GM21619 (cell line): ENCODE data around the gene RSRC1.
A peak's percentile ranks its signal among the peaks of the same experiment; 100 is the strongest.
"Not testable (repeated sequence)": the region's sequence is repeated elsewhere in the genome, so short reads cannot be mapped to it uniquely, and the experiment has no call there.

Experiments used
- ATAC-seq: cut with Tn5 transposase; IDR thresholded peaks from one replicate; pipeline ENCODE4 v1.9.1; 2021; ENCODE audit not compliant: unreplicated experiment

Gene RSRC1

DNA sequence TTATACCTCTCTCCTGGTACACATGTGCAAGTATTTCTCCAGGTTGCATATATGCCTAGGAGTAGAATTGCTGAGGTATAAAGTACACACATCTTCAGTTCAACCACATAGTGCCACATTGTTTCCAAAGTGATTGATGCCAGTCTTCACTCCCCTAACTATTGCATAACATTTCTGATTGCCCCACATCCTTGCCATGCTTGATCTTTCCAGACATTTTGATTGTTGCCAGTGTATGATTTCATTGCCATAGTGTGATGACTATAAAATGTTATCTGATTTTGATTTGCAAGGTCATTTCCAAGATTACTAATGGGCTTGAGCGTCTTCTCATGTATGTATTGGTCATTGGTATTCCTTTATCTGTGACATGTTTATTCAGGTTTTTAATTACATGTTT, 400.0 kb downstream of the RSRC1 start:
- no peak for ATAC-seq

- ATAC-seq: not testable (repeated sequence)
Measured at GRCh38 chr3:158516729-158517128, 406.8 kb downstream of the RSRC1 start.

GRCh38 chr3:158519776-158520175, 409.9 kb downstream of the RSRC1 start:
- no peak for ATAC-seq

DNA sequence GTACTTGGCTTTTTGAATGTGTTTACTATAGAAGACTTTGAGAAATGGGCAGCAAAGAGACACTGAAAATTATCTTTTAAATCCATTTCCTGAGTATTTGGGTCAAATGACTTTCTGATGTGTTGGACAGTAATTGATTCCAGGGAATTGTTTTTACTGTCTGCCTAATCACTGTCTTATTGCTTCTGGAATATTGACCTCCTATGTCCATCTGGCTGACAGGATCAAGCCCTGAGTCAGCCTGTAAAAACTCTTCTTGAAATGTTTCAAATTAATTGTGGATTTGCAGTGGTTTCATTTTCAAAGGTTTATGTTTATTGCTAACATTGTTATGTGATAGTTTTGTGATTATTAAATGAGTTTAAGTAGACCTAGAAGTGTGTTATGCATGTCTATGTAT, 410.5 kb downstream of the RSRC1 start:
- ATAC-seq: no peak

DNA sequence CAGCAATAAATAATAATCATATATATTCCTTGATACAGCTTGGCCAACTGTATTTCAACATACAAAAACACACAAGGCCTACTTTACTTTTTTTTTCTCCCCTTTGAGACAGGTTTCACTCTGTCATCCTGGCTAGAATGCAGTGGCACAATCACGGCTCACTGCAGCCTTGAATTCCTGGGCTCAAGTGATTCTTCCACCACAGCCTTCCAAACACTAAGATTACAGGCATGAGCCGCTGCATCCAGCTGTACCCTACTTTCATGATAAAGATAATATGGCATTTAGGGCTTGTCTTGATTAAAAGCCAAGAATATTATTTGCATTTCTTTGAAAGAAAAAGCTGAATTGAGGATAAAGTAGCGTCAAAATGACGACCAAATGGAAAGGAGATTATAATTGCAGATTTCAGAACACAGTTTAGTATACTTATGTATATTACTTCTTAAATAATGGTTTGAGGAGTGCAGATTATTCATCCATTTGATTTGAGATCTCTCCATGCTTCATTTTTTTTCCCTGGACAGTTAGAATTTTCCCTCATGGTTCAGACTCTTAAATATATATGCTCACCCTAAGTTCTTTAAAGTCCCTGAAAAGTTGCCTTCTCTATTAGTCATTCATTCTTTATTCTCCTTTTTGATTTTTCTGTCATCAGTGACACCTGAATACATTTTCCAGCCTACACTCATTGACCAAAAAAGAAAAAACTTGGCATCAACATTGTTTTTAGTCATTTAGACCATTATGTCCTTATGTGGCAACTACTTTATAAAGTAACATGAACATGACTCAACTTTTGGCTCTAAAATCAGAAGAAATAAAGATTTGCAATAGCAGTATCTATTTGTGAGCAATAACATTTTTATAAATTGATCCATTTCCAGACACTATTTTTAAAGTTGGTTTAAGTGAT, 412.6 kb downstream of the RSRC1 start:
- no peak for ATAC-seq

- ATAC-seq: no peak
Measured at GRCh38 chr3:158528076-158528674, 418.3 kb downstream of the RSRC1 start.

GRCh38 chr3:158531334-158531733, 421.4 kb downstream of the RSRC1 start:
- ATAC-seq: no peak

GRCh38 chr3:158532099-158532734, 422.3 kb downstream of the RSRC1 start:
- peak; percentile 60 for ATAC-seq

GRCh38 chr3:158535918-158536317, 426.0 kb downstream of the RSRC1 start:
- ATAC-seq: no peak

- peak; percentile 67 for ATAC-seq
Measured at GRCh38 chr3:158539414-158540014, 429.6 kb downstream of the RSRC1 start.

DNA sequence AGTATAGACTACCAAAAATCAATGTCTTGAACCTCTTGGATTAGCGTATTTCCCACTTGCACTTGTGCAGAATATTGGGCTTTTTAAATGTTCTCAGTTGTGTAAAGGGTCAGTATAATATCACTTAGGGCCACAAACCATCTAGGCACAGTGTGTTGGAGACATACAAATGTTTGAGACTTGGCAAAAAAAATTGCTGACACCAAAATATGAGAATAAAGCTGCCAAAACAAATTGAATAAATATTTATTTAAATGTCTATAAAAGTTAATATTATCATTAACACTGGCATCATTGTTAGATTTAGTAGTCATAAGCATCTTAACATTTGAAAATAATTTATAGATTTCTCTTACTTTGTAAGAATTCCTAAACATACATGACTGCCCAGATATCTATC, 430.2 kb downstream of the RSRC1 start:
- ATAC-seq: no peak

DNA sequence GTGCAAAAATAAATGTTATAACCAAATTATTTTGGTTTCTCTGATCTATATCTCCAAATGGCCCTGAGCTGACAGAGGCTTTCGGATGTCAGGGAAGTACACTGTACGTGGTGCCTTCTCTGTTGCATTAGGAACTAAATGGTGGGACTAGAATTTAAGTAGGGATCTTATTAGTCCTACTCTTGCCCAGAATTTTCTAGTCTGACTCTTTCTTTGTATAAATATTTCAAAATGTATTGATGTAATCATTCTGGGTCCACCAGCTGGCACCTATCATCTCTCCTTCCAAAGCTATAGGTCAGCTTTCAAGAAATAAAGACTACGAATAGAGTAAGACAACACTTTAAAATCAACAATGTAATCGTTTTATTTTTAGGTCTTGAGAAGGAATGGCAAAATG, 438.8 kb downstream of the RSRC1 start:
- ATAC-seq: no peak

GRCh38 chr3:158549938-158550337, 440.0 kb downstream of the RSRC1 start:
- not testable (repeated sequence) for ATAC-seq

GRCh38 chr3:158552124-158552523, 442.2 kb downstream of the RSRC1 start:
- ATAC-seq: no peak

DNA sequence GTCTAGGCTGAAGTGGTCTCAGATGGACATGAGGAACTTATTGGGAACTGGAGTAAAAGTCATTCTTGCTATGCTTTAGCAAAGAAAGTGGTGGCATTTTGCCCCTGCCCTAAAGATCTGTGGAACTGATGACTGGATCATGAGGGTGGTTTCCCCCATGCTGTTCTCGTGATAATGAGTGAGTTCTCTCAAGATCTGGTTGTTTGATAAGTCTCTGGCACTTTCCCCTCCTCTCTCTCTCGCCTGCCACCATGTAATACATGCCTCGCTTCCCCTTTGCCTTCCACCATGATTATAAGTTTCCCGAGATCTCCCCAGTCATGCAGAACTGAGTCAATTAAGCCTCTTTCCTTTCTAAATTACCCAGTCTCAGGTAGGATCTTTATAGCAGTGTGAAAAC, 449.6 kb downstream of the RSRC1 start:
- ATAC-seq: no peak

- no peak for ATAC-seq
Measured at GRCh38 chr3:158560979-158561378, 451.1 kb downstream of the RSRC1 start.

GRCh38 chr3:158562674-158563073, 452.8 kb downstream of the RSRC1 start:
- ATAC-seq: no peak

DNA sequence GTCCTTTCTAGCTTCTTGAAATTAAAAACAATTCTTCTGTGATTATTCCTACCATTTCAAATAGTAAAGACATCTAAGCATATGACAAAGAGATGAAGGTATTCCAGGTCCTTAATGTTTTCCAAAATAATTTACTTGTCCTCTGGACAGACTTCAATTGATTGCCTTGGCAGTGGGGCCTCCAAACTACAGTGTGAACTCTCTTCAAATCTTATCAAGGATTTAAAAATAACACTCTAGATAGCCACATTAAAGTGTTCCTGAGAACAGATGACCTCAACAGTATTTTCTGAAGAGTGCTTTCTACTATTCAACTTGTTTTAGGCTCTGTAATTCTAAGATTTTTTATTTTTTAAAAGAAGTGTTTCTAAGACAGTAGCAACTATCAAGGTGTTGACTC, 453.2 kb downstream of the RSRC1 start:
- ATAC-seq: no peak

- no peak for ATAC-seq
Measured at GRCh38 chr3:158565076-158565475, 455.2 kb downstream of the RSRC1 start.

DNA sequence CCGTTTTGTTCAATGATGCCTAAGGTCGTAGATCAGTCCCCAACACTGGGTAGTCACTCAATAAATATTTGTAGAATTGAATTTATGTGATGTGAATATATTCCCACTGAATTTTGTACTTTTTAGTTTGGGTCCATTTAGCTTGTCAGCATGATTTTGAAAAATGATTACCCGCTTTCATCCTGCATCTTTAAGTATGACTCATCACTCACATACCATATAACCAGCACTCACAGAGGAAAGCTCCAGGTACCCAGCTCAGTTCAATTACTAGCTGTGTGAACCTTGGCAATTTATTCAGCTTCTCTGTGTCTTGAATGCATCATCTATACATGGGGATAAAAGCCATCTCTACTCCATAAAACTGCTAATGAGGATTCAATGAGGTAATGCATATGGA, 458.9 kb downstream of the RSRC1 start:
- ATAC-seq: no peak

DNA sequence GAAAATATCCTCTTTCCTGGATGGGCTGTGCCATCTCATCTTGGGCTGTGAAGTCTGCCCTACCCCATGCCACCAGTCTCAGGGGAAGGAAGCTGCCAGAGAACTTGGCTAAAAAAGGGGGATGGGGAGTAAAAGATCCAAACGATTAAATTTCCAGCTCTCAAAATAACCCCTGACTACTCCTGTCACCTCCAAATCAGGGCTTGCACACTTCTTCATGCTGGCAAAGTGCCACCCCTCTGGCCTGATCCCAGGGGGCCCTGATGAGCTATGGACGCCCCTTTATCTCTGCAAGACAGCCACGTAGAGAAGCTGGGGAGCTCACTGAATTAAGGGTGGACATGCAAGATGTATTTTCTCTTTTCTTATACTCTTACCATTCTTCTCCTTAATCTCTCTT, 459.9 kb downstream of the RSRC1 start:
- ATAC-seq: no peak
